GM12891 (cell line): ENCODE data around the gene MZT2B.
"Not testable (repeated sequence)": the region's sequence is repeated elsewhere in the genome, so short reads cannot be mapped to it uniquely, and the experiment has no call there.

Source experiments
- PAX5 ChIP-seq: IDR thresholded peaks from 2 replicates; pipeline ENCODE4 v1.6.1; 2011; ENCODE audit warnings: low read length, moderate library complexity, mild to moderate bottlenecking; ENCODE audit not compliant: insufficient read depth, severe bottlenecking
- POLR2A ChIP-seq: IDR thresholded peaks from 2 replicates; pipeline ENCODE4 v1.6.1; 2011; ENCODE audit warnings: low read depth, low read length, control low read depth
- POLR2AphosphoS5 ChIP-seq: IDR thresholded peaks from 2 replicates; pipeline ENCODE4 v1.6.1; 2011; ENCODE audit warnings: low read depth, low read length, control low read depth
- POU2F2 ChIP-seq: IDR thresholded peaks from 2 replicates; pipeline ENCODE4 v1.6.1; 2011; ENCODE audit warnings: low read depth, mild to moderate bottlenecking, control low read depth, low read length, moderate library complexity
- SPI1 ChIP-seq: IDR thresholded peaks from 2 replicates; pipeline ENCODE4 v1.6.1; 2011; ENCODE audit warnings: low read depth, low read length, control low read depth
- TAF1 ChIP-seq: IDR thresholded peaks from 2 replicates; pipeline ENCODE4 v1.6.1; 2011; ENCODE audit warnings: low read depth, low read length, control low read depth

DNA sequence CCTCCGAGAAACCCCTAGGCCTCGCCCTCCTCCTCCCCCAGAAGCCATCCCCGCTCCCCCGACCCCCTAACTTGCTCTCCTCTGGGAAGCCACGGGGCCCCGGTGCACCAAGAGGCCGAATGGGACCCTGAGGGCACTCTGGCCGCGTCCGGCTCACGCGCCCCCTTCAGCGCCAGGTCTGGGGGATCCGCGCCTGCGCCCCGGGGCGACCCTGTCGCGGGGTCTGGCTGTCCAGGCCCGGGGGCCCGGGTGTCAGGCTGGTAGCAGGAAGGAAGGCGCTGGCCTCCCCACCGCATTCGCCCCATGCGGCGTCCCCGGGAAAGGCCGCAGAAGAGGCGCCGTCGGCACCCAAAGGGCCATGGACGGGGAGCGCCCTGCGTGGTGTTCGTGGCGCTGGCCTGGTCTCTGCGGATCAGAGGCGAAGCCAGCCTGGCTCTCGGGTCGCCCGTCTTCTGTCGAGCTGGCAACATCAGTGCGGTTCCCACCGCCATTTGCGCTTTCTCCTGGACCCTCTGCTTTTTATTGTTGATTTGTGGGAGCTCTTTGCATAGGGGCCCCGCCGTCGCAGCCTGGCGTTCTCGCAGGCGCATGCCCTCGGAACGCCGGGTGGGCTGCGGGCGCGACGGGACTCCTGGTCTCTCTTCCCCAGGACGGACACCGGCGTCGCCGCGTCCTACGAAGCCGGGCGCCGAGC, 46.6 kb downstream of the MZT2B start:
- not testable (repeated sequence) for TF ChIP-seq POLR2A, TAF1, PAX5, POU2F2, SPI1, POLR2AphosphoS5
